GM03348 (cell line): ENCODE results near the gene GPR85.
"Not testable (repeated sequence)": the region's sequence is repeated elsewhere in the genome, so short reads cannot be mapped to it uniquely, and the experiment has no call there.

Experiments
- DNase-seq: peaks from one replicate; pipeline ENCODE4 v3.0.0; 2012; ENCODE audit warnings: low spot score

The GPR85 gene

GRCh38 chr7:113083816-113084495, 2.7 kb downstream of the GPR85 start:
- DNase-seq: no peak

GRCh38 chr7:113083132-113083815, 3.4 kb downstream of the GPR85 start:
- DNase-seq: no peak

GRCh38 chr7:113078331-113078730, 8.3 kb downstream of the GPR85 start:
- DNase-seq: no peak

- DNase-seq: no peak
Measured at GRCh38 chr7:113076703-113077102, 9.9 kb downstream of the GPR85 start.

GRCh38 chr7:113071465-113071864, 15.2 kb downstream of the GPR85 start:
- DNase-seq: peak; percentile 13

- DNase-seq: no peak
Measured at GRCh38 chr7:113062499-113062898, 24.1 kb downstream of the GPR85 start.

- no peak for DNase-seq
Measured at GRCh38 chr7:113060100-113060499, 26.5 kb downstream of the GPR85 start.

GRCh38 chr7:113054938-113055337, 31.7 kb downstream of the GPR85 start:
- DNase-seq: no peak

- DNase-seq: not testable (repeated sequence)
Measured at GRCh38 chr7:113054272-113054671, 32.4 kb downstream of the GPR85 start.

- DNase-seq: not testable (repeated sequence)
Measured at GRCh38 chr7:113049221-113049620, 37.4 kb downstream of the GPR85 start.

GRCh38 chr7:113046453-113046852, 40.2 kb downstream of the GPR85 start:
- DNase-seq: no peak

- no peak for DNase-seq
Measured at GRCh38 chr7:113045379-113045778, 41.2 kb downstream of the GPR85 start.

- DNase-seq: no peak
Measured at GRCh38 chr7:113044394-113044793, 42.2 kb downstream of the GPR85 start.

GRCh38 chr7:113040849-113041248, 45.8 kb downstream of the GPR85 start:
- DNase-seq: no peak

- DNase-seq: no peak
Measured at GRCh38 chr7:113033959-113034358, 52.7 kb downstream of the GPR85 start.
